GM12878 (cell line): ENCODE results near the gene PARD6A. TPM values are rescaled to one million over a fixed set of nuclear protein-coding genes. Genes with fewer than 3 reads are reported as not detected.

Experiments used
- ATF7 ChIP-seq: fragments of 450-650 bp; IDR thresholded peaks from 2 replicates; pipeline ENCODE4 v1.6.1; 2016; ENCODE audit warnings: low read depth, mild to moderate bottlenecking
- BCL11A ChIP-seq: IDR thresholded peaks from 2 replicates; pipeline ENCODE4 v1.6.1; 2011; ENCODE audit warnings: low read depth, low read length
- DPF2 ChIP-seq: fragments of 450-650 bp; IDR thresholded peaks from 2 replicates; pipeline ENCODE4 v1.6.1; 2017; ENCODE audit warnings: mild to moderate bottlenecking
- EZH2 ChIP-seq: IDR thresholded peaks from 2 replicates; pipeline ENCODE4 v1.6.1; 2012; ENCODE audit warnings: low read depth, mild to moderate bottlenecking, control low read depth, inconsistent platforms, low read length, borderline replicate concordance; ENCODE audit not compliant: control insufficient read depth
- GABPA ChIP-seq: IDR thresholded peaks from 2 replicates; pipeline ENCODE4 v1.6.1; 2014; ENCODE audit warnings: antibody characterized with exemption, low read depth, mild to moderate bottlenecking, inconsistent platforms
- HCFC1 ChIP-seq: fragments of 150-350 bp; IDR thresholded peaks from 2 replicates; pipeline ENCODE4 v1.6.1; 2014; ENCODE audit warnings: low read length
- MYC ChIP-seq: IDR thresholded peaks from 2 replicates; pipeline ENCODE4 v1.6.1; 2011; ENCODE audit warnings: mild to moderate bottlenecking, low read length, moderate library complexity, inconsistent platforms; ENCODE audit not compliant: insufficient read depth, insufficient replicate concordance, insufficient read length, severe bottlenecking
- NR2C2 ChIP-seq: IDR thresholded peaks from 2 replicates; pipeline ENCODE4 v1.6.1; 2011; ENCODE audit warnings: borderline replicate concordance, low read depth; ENCODE audit not compliant: control insufficient read depth, insufficient read length
- RELA ChIP-seq: fragments of 450-650 bp; IDR thresholded peaks from 2 replicates; pipeline ENCODE4 v1.8.0; 2014; ENCODE audit warnings: borderline replicate concordance; ENCODE audit not compliant: partially characterized antibody
- RFX5 ChIP-seq: IDR thresholded peaks from 2 replicates; pipeline ENCODE4 v1.6.1; 2011; ENCODE audit warnings: low read depth, low read length, improper control_type of control experiment
- SIN3A ChIP-seq: IDR thresholded peaks from 2 replicates; pipeline ENCODE4 v1.6.1; 2012; ENCODE audit warnings: low read depth, low read length, improper control_type of control experiment
- SMAD1 ChIP-seq: fragments of 450-650 bp; IDR thresholded peaks from 2 replicates; pipeline ENCODE4 v1.6.1; 2018; ENCODE audit warnings: mild to moderate bottlenecking, low read depth; ENCODE audit not compliant: partially characterized antibody
- SMARCA5 ChIP-seq: fragments of 450-650 bp; IDR thresholded peaks from 2 replicates; pipeline ENCODE4 v1.6.1; 2017; ENCODE audit warnings: mild to moderate bottlenecking
- SMC3 ChIP-seq: IDR thresholded peaks from 2 replicates; pipeline ENCODE4 v1.6.1; 2011; ENCODE audit warnings: low read length, improper control_type of control experiment, borderline replicate concordance
- SREBF2 ChIP-seq: IDR thresholded peaks from 2 replicates; pipeline ENCODE4 v1.6.1; 2012; ENCODE audit warnings: mild to moderate bottlenecking, low read length
- STAT3 ChIP-seq: IDR thresholded peaks from 2 replicates; pipeline ENCODE4 v1.6.1; 2011; ENCODE audit warnings: low read depth, low read length, improper control_type of control experiment
- TCF12 ChIP-seq: IDR thresholded peaks from 2 replicates; pipeline ENCODE4 v1.6.1; 2011; ENCODE audit warnings: low read depth, mild to moderate bottlenecking, low read length
- YBX1 ChIP-seq: fragments of 450-650 bp; IDR thresholded peaks from 2 replicates; pipeline ENCODE4 v1.6.1; 2016; ENCODE audit warnings: antibody characterized with exemption
- polyA plus RNA-seq, 11 experiments: library from polyadenylated mRNA; depleted of rRNA in 4 of 11; unstranded in 6 of 11; stranded (reverse) in 5 of 11; fragments of >200 nt; fragmentation: Nextera tagmentation in 4 of 11; fragmentation: Illumina TruSeq in 1 of 11; extraction: Ambion mirVana in 4 of 11; extraction: Trizol in 1 of 11; gene quantifications; 1 replicate in 1 of 11; 2 replicates in 10 of 11; pipeline versions ENCODE4 v1.2.1 to v1.2.3, GENCODE V29; 2011 to 2016; ENCODE audit warnings: inconsistent platforms in 2 of 11, missing spikeins in 2 of 11, low read depth in 1 of 11
- total RNA-seq, 4 experiments: library from RNA; depleted of rRNA in 3 of 4; stranded (reverse); fragments of >200 nt in 3 of 4; fragmentation: Illumina TruSeq in 1 of 4; extraction: Trizol in 1 of 4; gene quantifications; 2 replicates each; pipeline versions ENCODE4 v1.2.1 to v1.2.3, GENCODE V29; 2013 to 2021
- TF ChIP-seq, protein P1 (sequence below): fragments of 450-650 bp; conservative IDR thresholded peaks from 2 replicates; pipeline ENCODE4 v1.6.1; 2017; ENCODE audit warnings: mild to moderate bottlenecking, moderate library complexity
- TF ChIP-seq, protein P2 (sequence below): fragments of 450-650 bp; IDR thresholded peaks from 2 replicates; pipeline ENCODE4 v1.6.1; 2018; ENCODE audit warnings: borderline replicate concordance, mild to moderate bottlenecking; ENCODE audit not compliant: partially characterized antibody
- TF ChIP-seq, protein P3 (sequence below): fragments of 450-650 bp; formaldehyde crosslinking; IDR thresholded peaks from 2 replicates; pipeline ENCODE4 v1.5.0; 2022; ENCODE audit warnings: mild to moderate bottlenecking, missing genetic modification characterization
- TF ChIP-seq, protein P4 (sequence below): fragments of 450-650 bp; IDR thresholded peaks from 2 replicates; pipeline ENCODE4 v1.6.1; 2014; ENCODE audit warnings: mild to moderate bottlenecking

PARD6A gene
- total and polyA plus RNA-seq, 10 of the 15 experiments (the other 5 are each of a cell fraction or from before 2014, with no cell fraction given): 0.42 to 10.1 (median 4.4) TPM

DNA sequence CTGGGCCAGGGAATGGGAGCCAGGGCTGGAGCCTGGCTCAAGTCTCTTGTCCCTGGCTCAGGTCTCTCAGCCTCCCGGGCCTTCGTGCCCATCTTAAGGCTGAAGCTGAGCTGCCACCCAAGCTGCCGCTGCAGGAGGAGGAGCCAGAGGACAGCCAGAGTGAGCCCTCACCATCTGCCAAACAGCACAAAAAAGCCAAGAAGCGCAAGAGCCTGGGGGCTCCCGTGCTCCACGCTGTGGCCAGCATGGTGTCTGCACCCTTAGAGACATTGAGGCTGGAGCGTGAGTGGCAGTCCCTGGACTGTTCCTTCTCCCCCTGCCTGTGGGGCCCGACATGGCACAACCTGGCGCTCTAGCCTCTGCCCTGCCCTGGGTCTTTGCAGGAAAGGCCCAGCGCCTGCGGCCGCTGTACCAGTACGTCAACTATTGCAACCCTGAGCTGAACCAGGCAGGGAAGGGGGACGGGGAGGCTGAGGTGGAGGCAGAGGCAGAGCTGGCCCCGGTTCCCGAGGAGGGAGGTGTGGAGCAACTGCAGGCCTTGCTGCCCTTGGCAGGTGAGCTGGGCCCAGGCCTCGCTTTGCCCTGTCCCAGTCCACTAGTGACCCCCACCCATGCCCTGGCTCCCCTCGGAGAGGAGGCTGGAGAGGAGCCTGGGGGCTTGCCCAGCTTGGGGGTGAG lies 7.2 kb downstream of the PARD6A start (continued):
- TF ChIP-seq RFX5 (peak; percentile 13; the same call in 1 of the 2 replicates), HCFC1 (peak; percentile 46; the same call in 1 of the 2 replicates), EZH2 (no peak), SMARCA5 (peak; percentile 57; the same call in 1 of the 2 replicates), NR2C2 (no peak), GABPA (no peak), SIN3A (no peak), ATF7 (no peak), TCF12 (0 out of 2 replicates have a peak, but pooled peaks have one; percentile 15), DPF2 (no peak), SREBF2 (no peak), MYC (no peak), SMAD1 (no peak), RELA (no peak), STAT3 (no peak), SMC3 (peak; percentile 95), YBX1 (no peak), BCL11A (no peak)
- TF ChIP-seq, protein P1, sequence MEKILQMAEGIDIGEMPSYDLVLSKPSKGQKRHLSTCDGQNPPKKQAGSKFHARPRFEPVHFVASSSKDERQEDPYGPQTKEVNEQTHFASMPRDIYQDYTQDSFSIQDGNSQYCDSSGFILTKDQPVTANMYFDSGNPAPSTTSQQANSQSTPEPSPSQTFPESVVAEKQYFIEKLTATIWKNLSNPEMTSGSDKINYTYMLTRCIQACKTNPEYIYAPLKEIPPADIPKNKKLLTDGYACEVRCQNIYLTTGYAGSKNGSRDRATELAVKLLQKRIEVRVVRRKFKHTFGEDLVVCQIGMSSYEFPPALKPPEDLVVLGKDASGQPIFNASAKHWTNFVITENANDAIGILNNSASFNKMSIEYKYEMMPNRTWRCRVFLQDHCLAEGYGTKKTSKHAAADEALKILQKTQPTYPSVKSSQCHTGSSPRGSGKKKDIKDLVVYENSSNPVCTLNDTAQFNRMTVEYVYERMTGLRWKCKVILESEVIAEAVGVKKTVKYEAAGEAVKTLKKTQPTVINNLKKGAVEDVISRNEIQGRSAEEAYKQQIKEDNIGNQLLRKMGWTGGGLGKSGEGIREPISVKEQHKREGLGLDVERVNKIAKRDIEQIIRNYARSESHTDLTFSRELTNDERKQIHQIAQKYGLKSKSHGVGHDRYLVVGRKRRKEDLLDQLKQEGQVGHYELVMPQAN: no peak
- TF ChIP-seq, protein P2, sequence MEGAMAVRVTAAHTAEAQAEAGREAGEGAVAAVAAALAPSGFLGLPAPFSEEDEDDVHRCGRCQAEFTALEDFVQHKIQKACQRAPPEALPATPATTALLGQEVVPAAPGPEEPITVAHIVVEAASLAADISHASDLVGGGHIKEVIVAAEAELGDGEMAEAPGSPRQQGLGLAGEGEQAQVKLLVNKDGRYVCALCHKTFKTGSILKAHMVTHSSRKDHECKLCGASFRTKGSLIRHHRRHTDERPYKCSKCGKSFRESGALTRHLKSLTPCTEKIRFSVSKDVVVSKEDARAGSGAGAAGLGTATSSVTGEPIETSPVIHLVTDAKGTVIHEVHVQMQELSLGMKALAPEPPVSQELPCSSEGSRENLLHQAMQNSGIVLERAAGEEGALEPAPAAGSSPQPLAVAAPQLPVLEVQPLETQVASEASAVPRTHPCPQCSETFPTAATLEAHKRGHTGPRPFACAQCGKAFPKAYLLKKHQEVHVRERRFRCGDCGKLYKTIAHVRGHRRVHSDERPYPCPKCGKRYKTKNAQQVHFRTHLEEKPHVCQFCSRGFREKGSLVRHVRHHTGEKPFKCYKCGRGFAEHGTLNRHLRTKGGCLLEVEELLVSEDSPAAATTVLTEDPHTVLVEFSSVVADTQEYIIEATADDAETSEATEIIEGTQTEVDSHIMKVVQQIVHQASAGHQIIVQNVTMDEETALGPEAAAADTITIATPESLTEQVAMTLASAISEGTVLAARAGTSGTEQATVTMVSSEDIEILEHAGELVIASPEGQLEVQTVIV: no peak
- TF ChIP-seq, protein P3, sequence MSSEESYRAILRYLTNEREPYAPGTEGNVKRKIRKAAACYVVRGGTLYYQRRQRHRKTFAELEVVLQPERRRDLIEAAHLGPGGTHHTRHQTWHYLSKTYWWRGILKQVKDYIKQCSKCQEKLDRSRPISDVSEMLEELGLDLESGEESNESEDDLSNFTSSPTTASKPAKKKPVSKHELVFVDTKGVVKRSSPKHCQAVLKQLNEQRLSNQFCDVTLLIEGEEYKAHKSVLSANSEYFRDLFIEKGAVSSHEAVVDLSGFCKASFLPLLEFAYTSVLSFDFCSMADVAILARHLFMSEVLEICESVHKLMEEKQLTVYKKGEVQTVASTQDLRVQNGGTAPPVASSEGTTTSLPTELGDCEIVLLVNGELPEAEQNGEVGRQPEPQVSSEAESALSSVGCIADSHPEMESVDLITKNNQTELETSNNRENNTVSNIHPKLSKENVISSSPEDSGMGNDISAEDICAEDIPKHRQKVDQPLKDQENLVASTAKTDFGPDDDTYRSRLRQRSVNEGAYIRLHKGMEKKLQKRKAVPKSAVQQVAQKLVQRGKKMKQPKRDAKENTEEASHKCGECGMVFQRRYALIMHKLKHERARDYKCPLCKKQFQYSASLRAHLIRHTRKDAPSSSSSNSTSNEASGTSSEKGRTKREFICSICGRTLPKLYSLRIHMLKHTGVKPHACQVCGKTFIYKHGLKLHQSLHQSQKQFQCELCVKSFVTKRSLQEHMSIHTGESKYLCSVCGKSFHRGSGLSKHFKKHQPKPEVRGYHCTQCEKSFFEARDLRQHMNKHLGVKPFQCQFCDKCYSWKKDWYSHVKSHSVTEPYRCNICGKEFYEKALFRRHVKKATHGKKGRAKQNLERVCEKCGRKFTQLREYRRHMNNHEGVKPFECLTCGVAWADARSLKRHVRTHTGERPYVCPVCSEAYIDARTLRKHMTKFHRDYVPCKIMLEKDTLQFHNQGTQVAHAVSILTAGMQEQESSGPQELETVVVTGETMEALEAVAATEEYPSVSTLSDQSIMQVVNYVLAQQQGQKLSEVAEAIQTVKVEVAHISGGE: no peak
- TF ChIP-seq, protein P4, sequence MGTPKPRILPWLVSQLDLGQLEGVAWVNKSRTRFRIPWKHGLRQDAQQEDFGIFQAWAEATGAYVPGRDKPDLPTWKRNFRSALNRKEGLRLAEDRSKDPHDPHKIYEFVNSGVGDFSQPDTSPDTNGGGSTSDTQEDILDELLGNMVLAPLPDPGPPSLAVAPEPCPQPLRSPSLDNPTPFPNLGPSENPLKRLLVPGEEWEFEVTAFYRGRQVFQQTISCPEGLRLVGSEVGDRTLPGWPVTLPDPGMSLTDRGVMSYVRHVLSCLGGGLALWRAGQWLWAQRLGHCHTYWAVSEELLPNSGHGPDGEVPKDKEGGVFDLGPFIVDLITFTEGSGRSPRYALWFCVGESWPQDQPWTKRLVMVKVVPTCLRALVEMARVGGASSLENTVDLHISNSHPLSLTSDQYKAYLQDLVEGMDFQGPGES: no peak
